ENCODE data around the gene TMC6. TPM values are rescaled to one million over a fixed set of nuclear protein-coding genes. Genes with fewer than 3 reads are reported as not detected.
A peak's percentile ranks its signal among the peaks of the same experiment; 100 is the strongest.

Gene TMC6
- total and polyA plus RNA-seq, 2 of the 13 experiments (the other 11 are each of a cell fraction or from before 2014, with no cell fraction given) = 48.4 to 99.1 TPM

DNA sequence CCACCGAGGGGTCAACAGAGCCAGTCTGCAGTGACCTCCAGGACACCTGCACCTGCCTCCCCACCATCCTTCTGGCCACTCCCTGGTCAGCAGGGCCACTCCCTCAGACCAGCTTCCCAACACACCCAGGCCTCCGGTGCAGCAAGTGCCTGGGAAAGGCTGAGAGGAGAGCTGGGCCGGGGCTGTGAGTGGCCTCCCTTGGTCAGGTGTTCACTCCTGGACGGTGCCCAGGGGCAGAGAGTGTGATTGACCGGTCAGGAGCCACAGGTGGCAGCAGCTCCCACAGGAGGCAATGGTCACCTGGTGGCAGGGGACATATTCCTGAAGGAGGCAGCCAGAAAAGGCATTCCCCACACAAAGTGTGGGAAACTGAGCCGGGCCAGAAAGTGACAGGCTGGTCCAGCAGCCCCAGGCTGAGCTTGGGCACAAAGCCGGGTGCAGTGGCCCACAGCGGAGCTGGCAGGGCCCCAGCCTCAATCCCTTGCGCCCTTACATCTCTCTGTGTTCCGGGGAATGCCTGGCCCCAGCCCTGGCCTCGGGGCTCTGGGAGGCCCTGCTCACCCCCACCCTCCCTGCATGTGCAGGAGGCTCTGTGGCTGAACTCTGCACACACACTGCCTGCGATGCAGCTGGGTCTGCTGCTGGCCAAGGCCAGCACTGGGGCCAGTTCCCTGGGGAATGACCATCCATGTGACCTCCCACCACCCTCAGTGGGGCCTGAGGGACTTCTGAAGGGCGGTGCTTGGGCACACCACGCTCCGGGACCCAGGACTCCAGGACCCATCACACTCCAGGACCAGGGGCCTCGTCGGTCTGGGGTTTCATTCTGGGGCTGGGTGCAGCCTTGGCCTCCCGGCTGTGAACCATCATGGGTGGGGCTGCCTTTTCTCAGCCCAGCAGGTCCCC is 16.4 kb upstream of the TMC6 start (continued):
- TF ChIP-seq, protein P1, sequence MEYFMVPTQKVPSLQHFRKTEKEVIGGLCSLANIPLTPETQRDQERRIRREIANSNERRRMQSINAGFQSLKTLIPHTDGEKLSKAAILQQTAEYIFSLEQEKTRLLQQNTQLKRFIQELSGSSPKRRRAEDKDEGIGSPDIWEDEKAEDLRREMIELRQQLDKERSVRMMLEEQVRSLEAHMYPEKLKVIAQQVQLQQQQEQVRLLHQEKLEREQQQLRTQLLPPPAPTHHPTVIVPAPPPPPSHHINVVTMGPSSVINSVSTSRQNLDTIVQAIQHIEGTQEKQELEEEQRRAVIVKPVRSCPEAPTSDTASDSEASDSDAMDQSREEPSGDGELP (IDR thresholded peaks at IDR 0.05; ENCODE audit: borderline replicate concordance, low read depth) = peak; percentile 76; the same call in 1 of the 2 replicates
- no peak for TF ChIP-seq HHEX (CRISPR knock-in tag; IDR thresholded peaks at IDR 0.05)
- TF ChIP-seq, protein P2, sequence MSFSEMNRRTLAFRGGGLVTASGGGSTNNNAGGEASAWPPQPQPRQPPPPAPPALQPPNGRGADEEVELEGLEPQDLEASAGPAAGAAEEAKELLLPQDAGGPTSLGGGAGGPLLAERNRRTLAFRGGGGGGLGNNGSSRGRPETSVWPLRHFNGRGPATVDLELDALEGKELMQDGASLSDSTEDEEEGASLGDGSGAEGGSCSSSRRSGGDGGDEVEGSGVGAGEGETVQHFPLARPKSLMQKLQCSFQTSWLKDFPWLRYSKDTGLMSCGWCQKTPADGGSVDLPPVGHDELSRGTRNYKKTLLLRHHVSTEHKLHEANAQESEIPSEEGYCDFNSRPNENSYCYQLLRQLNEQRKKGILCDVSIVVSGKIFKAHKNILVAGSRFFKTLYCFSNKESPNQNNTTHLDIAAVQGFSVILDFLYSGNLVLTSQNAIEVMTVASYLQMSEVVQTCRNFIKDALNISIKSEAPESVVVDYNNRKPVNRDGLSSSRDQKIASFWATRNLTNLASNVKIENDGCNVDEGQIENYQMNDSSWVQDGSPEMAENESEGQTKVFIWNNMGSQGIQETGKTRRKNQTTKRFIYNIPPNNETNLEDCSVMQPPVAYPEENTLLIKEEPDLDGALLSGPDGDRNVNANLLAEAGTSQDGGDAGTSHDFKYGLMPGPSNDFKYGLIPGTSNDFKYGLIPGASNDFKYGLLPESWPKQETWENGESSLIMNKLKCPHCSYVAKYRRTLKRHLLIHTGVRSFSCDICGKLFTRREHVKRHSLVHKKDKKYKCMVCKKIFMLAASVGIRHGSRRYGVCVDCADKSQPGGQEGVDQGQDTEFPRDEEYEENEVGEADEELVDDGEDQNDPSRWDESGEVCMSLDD (CRISPR knock-in tag; IDR thresholded peaks at IDR 0.05; ENCODE audit: borderline replicate concordance) = 0 out of 2 replicates have a peak, but pooled peaks have one; percentile 57
- TF ChIP-seq XRCC5 (optimal IDR thresholded peaks at IDR 0.05; ENCODE audit: low read length) = no peak
- TF ChIP-seq ISX (CRISPR knock-in tag; conservative IDR thresholded peaks at IDR 0.05) = 0 out of 2 replicates have a peak, but pooled peaks have one; percentile 56
- TF ChIP-seq ZNF343 (CRISPR knock-in tag; IDR thresholded peaks at IDR 0.05) = peak; percentile 71; the same call in 1 of the 2 replicates
- TF ChIP-seq, protein P3, sequence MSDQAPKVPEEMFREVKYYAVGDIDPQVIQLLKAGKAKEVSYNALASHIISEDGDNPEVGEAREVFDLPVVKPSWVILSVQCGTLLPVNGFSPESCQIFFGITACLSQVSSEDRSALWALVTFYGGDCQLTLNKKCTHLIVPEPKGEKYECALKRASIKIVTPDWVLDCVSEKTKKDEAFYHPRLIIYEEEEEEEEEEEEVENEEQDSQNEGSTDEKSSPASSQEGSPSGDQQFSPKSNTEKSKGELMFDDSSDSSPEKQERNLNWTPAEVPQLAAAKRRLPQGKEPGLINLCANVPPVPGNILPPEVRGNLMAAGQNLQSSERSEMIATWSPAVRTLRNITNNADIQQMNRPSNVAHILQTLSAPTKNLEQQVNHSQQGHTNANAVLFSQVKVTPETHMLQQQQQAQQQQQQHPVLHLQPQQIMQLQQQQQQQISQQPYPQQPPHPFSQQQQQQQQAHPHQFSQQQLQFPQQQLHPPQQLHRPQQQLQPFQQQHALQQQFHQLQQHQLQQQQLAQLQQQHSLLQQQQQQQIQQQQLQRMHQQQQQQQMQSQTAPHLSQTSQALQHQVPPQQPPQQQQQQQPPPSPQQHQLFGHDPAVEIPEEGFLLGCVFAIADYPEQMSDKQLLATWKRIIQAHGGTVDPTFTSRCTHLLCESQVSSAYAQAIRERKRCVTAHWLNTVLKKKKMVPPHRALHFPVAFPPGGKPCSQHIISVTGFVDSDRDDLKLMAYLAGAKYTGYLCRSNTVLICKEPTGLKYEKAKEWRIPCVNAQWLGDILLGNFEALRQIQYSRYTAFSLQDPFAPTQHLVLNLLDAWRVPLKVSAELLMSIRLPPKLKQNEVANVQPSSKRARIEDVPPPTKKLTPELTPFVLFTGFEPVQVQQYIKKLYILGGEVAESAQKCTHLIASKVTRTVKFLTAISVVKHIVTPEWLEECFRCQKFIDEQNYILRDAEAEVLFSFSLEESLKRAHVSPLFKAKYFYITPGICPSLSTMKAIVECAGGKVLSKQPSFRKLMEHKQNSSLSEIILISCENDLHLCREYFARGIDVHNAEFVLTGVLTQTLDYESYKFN (CRISPR knock-in tag; conservative IDR thresholded peaks at IDR 0.05) = peak; percentile 88
- TF ChIP-seq FOXJ3 (CRISPR knock-in tag; IDR thresholded peaks at IDR 0.05; ENCODE audit: borderline replicate concordance) = peak; percentile 16; the same call in 1 of the 2 replicates
- no peak for TF ChIP-seq ZNF138 (CRISPR knock-in tag; IDR thresholded peaks at IDR 0.05; ENCODE audit: low read depth)
- TF ChIP-seq, protein P4, sequence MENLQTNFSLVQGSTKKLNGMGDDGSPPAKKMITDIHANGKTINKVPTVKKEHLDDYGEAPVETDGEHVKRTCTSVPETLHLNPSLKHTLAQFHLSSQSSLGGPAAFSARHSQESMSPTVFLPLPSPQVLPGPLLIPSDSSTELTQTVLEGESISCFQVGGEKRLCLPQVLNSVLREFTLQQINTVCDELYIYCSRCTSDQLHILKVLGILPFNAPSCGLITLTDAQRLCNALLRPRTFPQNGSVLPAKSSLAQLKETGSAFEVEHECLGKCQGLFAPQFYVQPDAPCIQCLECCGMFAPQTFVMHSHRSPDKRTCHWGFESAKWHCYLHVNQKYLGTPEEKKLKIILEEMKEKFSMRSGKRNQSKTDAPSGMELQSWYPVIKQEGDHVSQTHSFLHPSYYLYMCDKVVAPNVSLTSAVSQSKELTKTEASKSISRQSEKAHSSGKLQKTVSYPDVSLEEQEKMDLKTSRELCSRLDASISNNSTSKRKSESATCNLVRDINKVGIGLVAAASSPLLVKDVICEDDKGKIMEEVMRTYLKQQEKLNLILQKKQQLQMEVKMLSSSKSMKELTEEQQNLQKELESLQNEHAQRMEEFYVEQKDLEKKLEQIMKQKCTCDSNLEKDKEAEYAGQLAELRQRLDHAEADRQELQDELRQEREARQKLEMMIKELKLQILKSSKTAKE (CRISPR knock-in tag; IDR thresholded peaks at IDR 0.05; ENCODE audit: borderline replicate concordance) = no peak; the same call in 1 of the 2 replicates
- TF ChIP-seq PITX1 (CRISPR knock-in tag; IDR thresholded peaks at IDR 0.05) = peak; percentile 37; the same call in 1 of the 2 replicates
- no peak for TF ChIP-seq ZNF326 (CRISPR knock-in tag; IDR thresholded peaks at IDR 0.05; ENCODE audit: borderline replicate concordance)
- TF ChIP-seq PAX8 (CRISPR knock-in tag; IDR thresholded peaks at IDR 0.05; ENCODE audit: borderline replicate concordance) = no peak
- TF ChIP-seq CENPT (CRISPR knock-in tag; IDR thresholded peaks at IDR 0.05; ENCODE audit: low read depth) = no peak
- peak; percentile 76; the same call in 1 of the 2 replicates for TF ChIP-seq ZNF430 (CRISPR knock-in tag; IDR thresholded peaks at IDR 0.05)
- TF ChIP-seq ZBTB21 (CRISPR knock-in tag; IDR thresholded peaks at IDR 0.05) = no peak
- TF ChIP-seq WIZ (CRISPR knock-in tag; IDR thresholded peaks at IDR 0.05) = peak; percentile 13; the same call in 1 of the 2 replicates

All from HepG2 (cell line).